Transverse colon (tissue), 4 donors: ENCODE results near the gene TAF3. TPM values are rescaled to one million over a fixed set of nuclear protein-coding genes. Genes with fewer than 3 reads are reported as not detected.

Experiments
- DNase-seq: peaks from one replicate; pipeline ENCODE4 v3.0.0-alpha.2; 2019
- H3K27ac ChIP-seq, 4 donors: fragments of 200-600 bp; sonication (generic); 2 replicates each; pipeline ENCODE4 v1.5.1; 2016 to 2018; ENCODE audit warnings: inconsistent platforms in 4 of 4
- H3K27me3 ChIP-seq: fragments of 200-600 bp; sonication (generic); 2 replicates; pipeline ENCODE4 v1.5.1; 2017; ENCODE audit warnings: inconsistent platforms
- H3K36me3 ChIP-seq, 4 donors: fragments of 200-600 bp; sonication (generic); 2 replicates each; pipeline ENCODE4 v1.5.1; 2017 to 2019; ENCODE audit warnings: inconsistent platforms in 4 of 4
- H3K4me1 ChIP-seq, 4 donors: fragments of 200-600 bp; sonication (generic); 2 replicates each; pipeline ENCODE4 v1.5.1; 2017 to 2020; ENCODE audit warnings: inconsistent platforms in 4 of 4
- H3K4me3 ChIP-seq, 4 donors: fragments of 200-600 bp; sonication (generic); 1 replicate in 1 of 4; 2 replicates in 3 of 4; pipeline versions ENCODE4 v1.5.1 to v1.6.1; 2017 to 2019; ENCODE audit warnings: inconsistent platforms in 4 of 4
- H3K9me3 ChIP-seq, 2 donors: fragments of 200-600 bp; sonication (generic); 2 replicates each; pipeline ENCODE4 v1.5.1; 2017 to 2019; ENCODE audit warnings: inconsistent platforms in 2 of 2
- CTCF ChIP-seq, 5 experiments: fragments of 200-600 bp in 3 of 5; fragments of 450-650 bp in 2 of 5; sonication (generic) in 3 of 5; IDR thresholded peaks; 1 replicate in 2 of 5; 2 replicates in 3 of 5; pipeline ENCODE4 v1.5.1; 2016 to 2017; ENCODE audit warnings: antibody characterized with exemption in 5 of 5, inconsistent platforms in 3 of 5, mild to moderate bottlenecking in 2 of 5, moderate library complexity in 1 of 5
- EP300 ChIP-seq: sonication (generic); formaldehyde crosslinking; IDR thresholded peaks from one replicate; pipeline ENCODE4 v1.6.1; 2017; ENCODE audit warnings: antibody characterized with exemption, low read depth
- POLR2A ChIP-seq: fragments of 450-650 bp; IDR thresholded peaks from one replicate; pipeline ENCODE4 v1.6.1; 2016; ENCODE audit warnings: antibody characterized with exemption, mild to moderate bottlenecking, moderate library complexity
- POLR2AphosphoS5 ChIP-seq, 3 donors: sonication (generic); formaldehyde crosslinking; IDR thresholded peaks; one replicate each; pipeline ENCODE4 v1.6.1; 2016; ENCODE audit warnings: antibody characterized with exemption in 3 of 3
- WGBS, 2 donors: methylation state at CpG; one replicate each; pipeline ENCODE4 v1.1.5; 2018; ENCODE audit warnings: low coverage in 1 of 2; 5-methylcytosine and 5-hydroxymethylcytosine counted together
- in situ Hi-C, 4 donors: fragments of 200-750 bp; cut with MboI; loops; one replicate each; pipeline versions ENCODE4 v1.15.0 to v1.15.1; 2017; ENCODE audit warnings: low sequenced_read_pairs in 3 of 4, low pct_ligation_motif_present in 1 of 4, low pct_unique_long_range_greater_than_20kb in 1 of 4
- intact Hi-C: fragments of 100-400 bp; cut with DNase I; formaldehyde crosslinking; loops from one replicate; pipeline ENCODE4 v1.15.1; 2023; ENCODE audit warnings: low total_unique reads
- total RNA-seq, 4 donors: library from RNA; depleted of rRNA; stranded (reverse); fragments of >200 nt; gene quantifications; one replicate each; pipeline ENCODE4 v1.1.0, GENCODE V29; 2016

The TAF3 gene
- total RNA-seq, 4 donors from 2014 or later: 4.8 to 35.6 (median 9.6) TPM

DNA sequence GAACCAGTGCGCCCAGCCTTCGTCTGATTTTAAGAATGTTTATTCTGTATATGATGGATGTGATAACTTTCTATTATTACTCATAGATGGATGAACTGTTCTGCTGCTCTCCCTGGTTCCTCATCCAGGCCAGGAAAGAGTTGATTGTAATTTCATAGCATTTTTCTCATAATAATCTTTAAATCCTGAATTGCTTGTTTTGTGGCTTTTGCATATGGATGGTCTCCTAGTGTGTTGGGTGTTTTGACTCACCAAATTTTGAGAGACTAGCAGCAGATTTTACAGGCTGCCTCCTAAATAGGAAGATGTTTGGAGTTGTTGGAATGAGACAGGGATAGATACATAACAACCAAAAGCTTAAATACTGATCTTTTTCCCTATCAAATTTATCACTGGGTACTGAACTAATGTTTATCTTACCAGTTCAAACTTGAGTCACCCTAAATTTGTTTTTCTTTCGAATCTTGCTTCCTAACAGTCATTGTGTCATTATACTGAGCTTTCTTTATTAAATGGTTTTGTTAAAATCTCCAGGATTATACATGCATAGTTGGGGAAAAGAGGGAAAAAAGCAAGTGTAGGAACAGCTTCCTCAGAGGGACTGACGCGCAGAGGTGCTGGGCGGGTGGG, 130.2 kb downstream of the TAF3 start:
- no peaks in the 10 kb centered on the region for H3K36me3 ChIP-seq
- no peak for TF ChIP-seq EP300
- TF ChIP-seq CTCF (IDR thresholded peaks at IDR 0.05): no peak
- in situ Hi-C loops (no loop called here), intact Hi-C loops (no loop called here)
- H3K27me3 ChIP-seq: no peaks in the 10 kb centered on the region
- H3K4me1 ChIP-seq: no peaks in the 10 kb centered on the region
- H3K27ac ChIP-seq: no peak overlapping the region
- no peak for DNase-seq
- 85 to 96% methylated on average over 6 of the region's 6 CpGs for WGBS, 2 donors
- no peaks in the 10 kb centered on the region for H3K9me3 ChIP-seq
- no peak overlapping the region for H3K4me3 ChIP-seq

DNA sequence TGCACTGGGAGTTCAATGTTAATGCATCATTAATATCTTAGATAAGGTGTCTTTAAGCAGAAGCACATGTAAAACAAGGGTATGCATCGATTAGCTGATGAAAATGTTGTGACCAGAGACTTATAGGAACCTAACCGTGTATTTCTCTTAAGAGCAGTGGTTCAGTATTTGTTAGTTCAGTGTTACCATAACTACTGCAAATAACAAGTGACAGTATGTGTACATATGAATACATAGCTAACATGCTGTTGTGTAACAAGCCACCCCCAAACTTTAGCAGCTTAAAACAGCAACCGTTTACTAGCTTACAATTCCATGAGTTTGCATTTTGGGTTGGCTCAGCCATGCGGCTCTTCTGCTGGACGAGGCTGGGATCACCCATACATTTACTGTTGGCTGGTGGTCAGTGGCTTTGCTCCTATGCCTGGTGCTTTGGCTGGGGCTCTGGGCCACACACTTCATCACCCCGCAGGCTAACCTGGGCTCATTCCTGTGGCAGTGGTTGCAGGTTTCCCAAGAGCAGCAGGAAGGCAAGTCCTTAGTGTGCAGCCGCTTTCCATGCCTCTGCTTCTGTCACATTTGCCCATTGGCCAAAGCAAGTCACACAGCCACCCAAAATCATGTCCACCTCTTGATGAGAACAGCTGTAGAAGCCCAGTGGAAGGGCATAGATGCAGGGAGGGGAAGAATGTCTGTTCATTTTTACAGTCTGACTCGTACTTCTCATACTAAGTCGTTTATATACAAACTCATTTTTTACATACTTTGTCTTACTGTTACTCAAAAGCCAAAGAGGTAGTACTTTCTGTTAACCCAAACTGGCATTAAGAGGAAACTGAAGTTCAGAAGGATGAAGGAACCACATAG, 132.9 kb downstream of the TAF3 start:
- Histone ChIP-seq H3K36me3 (no peaks in the 10 kb centered on the region), H3K9me3 (no peaks in the 10 kb centered on the region), H3K4me1 (no peaks in the 10 kb centered on the region), H3K27me3 (no peaks in the 10 kb centered on the region), H3K27ac (no peak overlapping the region), H3K4me3 (no peak overlapping the region)
- 63 to 87% methylated on average over 4 to 9 of the region's 9 CpGs for WGBS, 2 donors
- intact Hi-C loops: no loop called here
- DNase-seq: no peak
- TF ChIP-seq EP300: no peak
- TF ChIP-seq POLR2A: no peak
- no peak for TF ChIP-seq POLR2AphosphoS5 (IDR thresholded peaks at IDR 0.05)
- no peak for TF ChIP-seq CTCF (IDR thresholded peaks at IDR 0.05)
- in situ Hi-C loops: no loop called here

DNA sequence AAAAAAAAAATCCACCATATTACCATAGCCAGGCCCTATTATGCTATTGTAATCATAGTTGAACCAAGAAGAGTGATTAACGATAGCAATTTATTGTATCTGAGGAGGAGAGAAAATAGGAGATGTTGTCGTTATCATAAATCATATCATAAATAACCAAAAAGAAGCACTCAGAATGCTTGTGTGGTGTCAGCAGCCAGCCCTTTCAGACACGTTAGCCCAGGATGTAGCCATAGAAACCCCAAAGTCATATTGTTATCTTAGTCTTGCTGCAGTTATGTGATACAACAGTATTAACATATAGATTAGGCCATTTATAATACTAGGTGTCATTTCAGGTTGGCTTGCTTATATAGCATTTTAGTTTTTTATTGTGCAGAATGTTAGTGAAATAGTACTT, 134.0 kb downstream of the TAF3 start:
- TF ChIP-seq POLR2A (no peak), POLR2AphosphoS5 (IDR thresholded peaks at IDR 0.05) (no peak), CTCF (IDR thresholded peaks at IDR 0.05) (no peak)
- H3K4me3 ChIP-seq: no peak overlapping the region
- no peaks in the 10 kb centered on the region for H3K27me3 ChIP-seq
- WGBS, 2 donors: 97 to 100% methylated on average over 3 of the region's 3 CpGs
- H3K9me3 ChIP-seq: no peaks in the 10 kb centered on the region
- intact Hi-C loops (no loop called here), in situ Hi-C loops (no loop called here)
- H3K27ac ChIP-seq: no peak overlapping the region
- DNase-seq: no peak
- no peaks in the 10 kb centered on the region for H3K36me3 ChIP-seq
- peaks cover 0 to 5% (median 2%) of the 10 kb centered on the region in 4 donors for H3K4me1 ChIP-seq

- no peaks in the 10 kb centered on the region for H3K27me3 ChIP-seq
- no peak overlapping the region for H3K4me3 ChIP-seq
- intact Hi-C loops: no loop called here
- 67 to 71% methylated on average over 1 to 4 of the region's 4 CpGs for WGBS, 2 donors
- no peak for DNase-seq
- H3K9me3 ChIP-seq: no peaks in the 10 kb centered on the region
- in situ Hi-C loops: no loop called here
- no peak overlapping the region for H3K27ac ChIP-seq
- TF ChIP-seq CTCF (IDR thresholded peaks at IDR 0.05): no peak
- no peak for TF ChIP-seq POLR2A
- no peak for TF ChIP-seq EP300
- no peaks in the 10 kb centered on the region for H3K36me3 ChIP-seq
- peaks cover 0 to 5% (median 2%) of the 10 kb centered on the region in 4 donors for H3K4me1 ChIP-seq
Measured at GRCh38 chr10:7953447-7953846, 135.1 kb downstream of the TAF3 start.
